Kidney capillary endothelial cell (primary cell): ENCODE data around the gene RNF150.
"Not testable (repeated sequence)": the region's sequence is repeated elsewhere in the genome, so short reads cannot be mapped to it uniquely, and the experiment has no call there.

ENCODE experiments used
- DNase-seq: peaks from one replicate; pipeline ENCODE4 v3.0.0-alpha.2; 2018; ENCODE audit warnings: low spot score

The RNF150 gene

GRCh38 chr4:141075553-141075952, 57.7 kb downstream of the RNF150 start:
- no peak for DNase-seq

GRCh38 chr4:141074098-141074878, 59.0 kb downstream of the RNF150 start:
- DNase-seq: no peak

- DNase-seq: no peak
Measured at GRCh38 chr4:141066690-141067089, 66.6 kb downstream of the RNF150 start.

GRCh38 chr4:141065872-141066271, 67.4 kb downstream of the RNF150 start:
- no peak for DNase-seq

- no peak for DNase-seq
Measured at GRCh38 chr4:141062651-141063050, 70.6 kb downstream of the RNF150 start.

GRCh38 chr4:141058591-141059512, 74.4 kb downstream of the RNF150 start:
- no peak for DNase-seq

- DNase-seq: no peak
Measured at GRCh38 chr4:141057582-141057981, 75.7 kb downstream of the RNF150 start.

- no peak for DNase-seq
Measured at GRCh38 chr4:141056473-141056872, 76.8 kb downstream of the RNF150 start.

GRCh38 chr4:141054446-141054845, 78.8 kb downstream of the RNF150 start:
- no peak for DNase-seq

- not testable (repeated sequence) for DNase-seq
Measured at GRCh38 chr4:141050999-141051398, 82.3 kb downstream of the RNF150 start.

GRCh38 chr4:141047228-141047884, 85.9 kb downstream of the RNF150 start:
- DNase-seq: no peak

GRCh38 chr4:141046255-141046654, 87.0 kb downstream of the RNF150 start:
- no peak for DNase-seq

GRCh38 chr4:141045848-141046247, 87.4 kb downstream of the RNF150 start:
- no peak for DNase-seq

- DNase-seq: no peak
Measured at GRCh38 chr4:141041021-141041476, 92.2 kb downstream of the RNF150 start.

- no peak for DNase-seq
Measured at GRCh38 chr4:141039156-141039555, 94.1 kb downstream of the RNF150 start.

GRCh38 chr4:141038428-141038827, 94.8 kb downstream of the RNF150 start:
- no peak for DNase-seq

- DNase-seq: no peak
Measured at GRCh38 chr4:141037446-141037845, 95.8 kb downstream of the RNF150 start.

- DNase-seq: no peak
Measured at GRCh38 chr4:141036786-141037185, 96.5 kb downstream of the RNF150 start.

- DNase-seq: no peak
Measured at GRCh38 chr4:141035920-141036319, 97.3 kb downstream of the RNF150 start.

- DNase-seq: no peak
Measured at GRCh38 chr4:141028024-141028529, 105.2 kb downstream of the RNF150 start.

- no peak for DNase-seq
Measured at GRCh38 chr4:141027421-141027820, 105.8 kb downstream of the RNF150 start.

GRCh38 chr4:141026900-141027299, 106.4 kb downstream of the RNF150 start:
- no peak for DNase-seq
